Measurements from ENCODE around the gene ATP2C2. TPM values are rescaled to one million over a fixed set of nuclear protein-coding genes. Genes with fewer than 3 reads are reported as not detected.

The ATP2C2 gene
- total and polyA plus RNA-seq, 2 of the 8 experiments (the other 6 are each of a cell fraction or from before 2014, with no cell fraction given): 1.2 to 2.8 TPM

GRCh38 chr16:84479716-84480450, 111.5 kb downstream of the ATP2C2 start:
- Histone ChIP-seq H2AFZ (ENCODE audit: low read length) (no peak overlapping the region), H4K91ac (replicated peaks; ENCODE audit: insufficient read length, low read length) (no peak overlapping the region), H3K4me1 (replicated peaks in 1 of 4; ENCODE audit: control insufficient read depth in 3 of 4, insufficient read depth in 4 of 4, low read length in 3 of 4) (no peaks in the 10 kb centered on the region), H4K8ac (ENCODE audit: extremely low read depth, insufficient read depth, low read length) (no peak overlapping the region), H3K36me3 (ENCODE audit: control insufficient read depth in 2 of 4, insufficient read depth in 4 of 4, low read length in 3 of 4) (no peaks in the 10 kb centered on the region), H4K20me1 (replicated peaks in 1 of 2; ENCODE audit: control insufficient read depth in 1 of 2, insufficient read depth in 2 of 2, low read length in 2 of 2) (peaks cover 0 to 4% of the 10 kb centered on the region in 2 experiments), H2BK20ac (ENCODE audit: low read length) (no peak overlapping the region), H4K5ac (ENCODE audit: insufficient read length, low read depth, low read length) (no peak overlapping the region), H3K27me3 (replicated peaks in 1 of 4; ENCODE audit: control insufficient read depth in 3 of 4, extremely low read depth in 1 of 4, insufficient read depth in 3 of 4, low read length in 3 of 4) (no peaks in the 10 kb centered on the region), H2BK5ac (ENCODE audit: low read depth, low read length) (no peak overlapping the region), H2AK5ac (ENCODE audit: low read depth, low read length) (no peak overlapping the region), H2BK12ac (ENCODE audit: low read depth, low read length) (no peak overlapping the region), H3K79me1 (ENCODE audit: low read depth, low read length) (no peaks in the 10 kb centered on the region), H3K79me2 (ENCODE audit: control insufficient read depth in 1 of 2, insufficient read depth in 2 of 2, low read length in 2 of 2) (no peaks in the 10 kb centered on the region), H2BK120ac (replicated peaks; ENCODE audit: low read depth, low read length) (no peak overlapping the region), H3K56ac (replicated peaks; ENCODE audit: insufficient read length, low read depth, low read length) (no peak overlapping the region), H2BK15ac (ENCODE audit: low read length) (no peak overlapping the region), H3K23me2 (ENCODE audit: low read depth, low read length) (no peaks in the 10 kb centered on the region; the same call in 1 of the 2 replicates), H3K4ac (replicated peaks; ENCODE audit: insufficient read length, low read depth, low read length) (no peak overlapping the region), H3K14ac (ENCODE audit: insufficient read length) (no peak overlapping the region), H3K4me3 (ENCODE audit: extremely low read depth in 1 of 4, insufficient read depth in 2 of 4, low read depth in 3 of 4, low read length in 4 of 4) (no peak overlapping the region), H3K18ac (ENCODE audit: extremely low read depth, low read length) (no peak overlapping the region), H3K9ac (replicated peaks in 1 of 4; ENCODE audit: extremely low read depth in 1 of 4, low read depth in 3 of 4, low read length in 3 of 4) (no peak overlapping the region), H3K9me3 (ENCODE audit: insufficient read depth in 2 of 2, low read depth in 1 of 2, low read length in 1 of 2) (peaks cover 6 to 9% of the 10 kb centered on the region in 2 experiments; a peak in 3 of 4 replicates), H3K4me2 (ENCODE audit: insufficient read depth in 1 of 2, low read depth in 2 of 2, low read length in 2 of 2) (no peak overlapping the region), H3K27ac (ENCODE audit: low read depth, low read length) (no peak overlapping the region), H3K23ac (ENCODE audit: insufficient read length) (no peak overlapping the region)
- FAIRE-seq: no peak
- 94% methylated on average over 16 of the region's 16 CpGs; no CpG with 5 or more reads in 1 of the 2 experiments for WGBS, 2 experiments (ENCODE audit: extremely low coverage in 1 of 2, insufficient coverage in 1 of 2, insufficient read length in 1 of 2, insufficient replicate concordance in 2 of 2, low coverage in 1 of 2, low lambda C conversion rate in 2 of 2, missing lambda C conversion rate in 1 of 2)
- ChIA-PET POLR2A (ENCODE audit: partially characterized antibody) (no interaction called here), CTCF (ENCODE audit: partially characterized antibody) (no interaction called here)
- TF ChIP-seq ZNF274 (IDR thresholded peaks at IDR 0.05; ENCODE audit: borderline replicate concordance, extremely low read depth, low read length) (no peak), SIRT6 (IDR thresholded peaks at IDR 0.05; ENCODE audit: low read length) (no peak)
- no peak for DNase-seq (ENCODE audit: low read depth in 1 of 2, low spot score in 2 of 2)

Measured in H1 (cell line).